ENCODE data around the gene CLASP2. TPM values are rescaled to one million over a fixed set of nuclear protein-coding genes. Genes with fewer than 3 reads are reported as not detected.

The CLASP2 gene
- total and polyA plus RNA-seq, 2 of the 4 experiments (the other 2 are of a cell fraction) = 11.9 to 49.1 TPM

DNA sequence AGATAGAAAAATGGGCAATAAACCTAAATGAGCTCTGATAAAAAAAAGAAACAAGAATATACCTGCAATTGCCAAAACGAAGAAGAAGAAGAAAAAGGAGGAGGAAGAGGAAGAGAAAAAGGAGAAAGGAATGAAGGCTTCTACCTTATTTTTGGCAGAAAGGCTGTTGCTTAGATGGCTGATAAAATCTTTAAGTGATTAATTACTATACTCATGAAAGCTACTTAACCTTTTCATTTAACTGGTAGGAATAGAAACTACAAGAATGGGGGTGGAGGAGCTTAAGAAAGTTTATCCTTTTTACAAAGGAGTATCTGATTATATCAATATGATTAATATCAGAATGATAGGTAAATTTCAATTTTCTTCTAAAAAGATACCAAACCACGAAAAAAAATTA is 75.2 kb downstream of the CLASP2 start:
- ChIA-PET POLR2A (ENCODE audit: unreplicated experiment) (no interaction called here), CTCF (no interaction called here)
- intact Hi-C loops (cut with micrococcal nuclease) = no loop called here
- Histone ChIP-seq H2AK5ac (ENCODE audit: low read depth, low read length) (no peak overlapping the region), H4K5ac (ENCODE audit: low read depth, low read length) (no peak overlapping the region), H3K9ac (ENCODE audit: low read depth, low read length) (no peak overlapping the region), H3K4me1 (ENCODE audit: control insufficient read depth, insufficient read depth, low read length) (peaks cover 2% of the 10 kb centered on the region; the same call in 1 of the 2 replicates), H3K14ac (replicated peaks; ENCODE audit: low read depth, low read length) (no peak overlapping the region), H3K79me1 (ENCODE audit: low read depth in 1 of 2, low read length in 2 of 2) (peaks cover 0 to 8% of the 10 kb centered on the region in 2 experiments; a peak in 2 of 4 replicates), H3K9me1 (ENCODE audit: insufficient read depth, low read length) (peaks cover 3% of the 10 kb centered on the region; the same call in 1 of the 2 replicates), H3K4ac (ENCODE audit: low read depth, low read length) (no peak overlapping the region), H2AFZ (replicated peaks; ENCODE audit: low read length, poor library complexity) (no peak overlapping the region), H3K18ac (ENCODE audit: low read depth, low read length) (no peak overlapping the region), H4K91ac (ENCODE audit: insufficient read depth, low read depth, low read length) (no peak overlapping the region), H3K36me3 (ENCODE audit: control insufficient read depth, insufficient read depth, low read length) (no peaks in the 10 kb centered on the region), H3K56ac (ENCODE audit: extremely low read depth, insufficient read depth, low read length) (no peak overlapping the region), H3K23ac (ENCODE audit: low read depth, low read length) (no peak overlapping the region), H3K9me3 (ENCODE audit: control insufficient read depth, insufficient read depth, low read length) (no peaks in the 10 kb centered on the region), H4K20me1 (ENCODE audit: insufficient read depth, low read length) (no peaks in the 10 kb centered on the region), H3K27me3 (ENCODE audit: control insufficient read depth, insufficient read depth, low read length) (no peaks in the 10 kb centered on the region), H3K27ac (ENCODE audit: insufficient read depth, low read length) (no peak overlapping the region), H2BK20ac (ENCODE audit: low read depth, low read length) (no peak overlapping the region), H3K4me3 (ENCODE audit: insufficient read depth, low read depth, low read length) (no peak overlapping the region), H4K8ac (ENCODE audit: low read depth in 2 of 2, low read length in 2 of 2) (no peak overlapping the region), H2BK5ac (ENCODE audit: low read depth, low read length, poor library complexity, severe bottlenecking) (no peak overlapping the region), H2BK15ac (ENCODE audit: low read depth, low read length) (no peak overlapping the region), H3K4me2 (ENCODE audit: low read depth, low read length) (no peak overlapping the region), H2AK9ac (replicated peaks; ENCODE audit: low read depth, low read length, poor library complexity) (no peak overlapping the region), H2BK120ac (ENCODE audit: low read depth, low read length) (no peak overlapping the region)
- TF ChIP-seq RFX5 (IDR thresholded peaks at IDR 0.05; ENCODE audit: low read depth, low read length) (no peak), RCOR1 (IDR thresholded peaks at IDR 0.05; ENCODE audit: insufficient replicate concordance, low read length) (no peak), RAD21 (IDR thresholded peaks at IDR 0.05; ENCODE audit: low read length) (no peak), FOS (IDR thresholded peaks at IDR 0.05; ENCODE audit: low read depth, low read length) (no peak), CEBPB (IDR thresholded peaks at IDR 0.05; ENCODE audit: low read depth, low read length) (no peak), POLR2A (IDR thresholded peaks at IDR 0.05; ENCODE audit: low read depth, low read length) (no peak), CTCF (conservative IDR thresholded peaks at IDR 0.05; ENCODE audit: low read depth, low read length) (no peak), CHD1 (IDR thresholded peaks at IDR 0.05; ENCODE audit: low read depth, low read length) (no peak), BHLHE40 (IDR thresholded peaks at IDR 0.05; ENCODE audit: low read depth, low read length) (no peak), MAZ (IDR thresholded peaks at IDR 0.05; ENCODE audit: borderline replicate concordance, low read depth, low read length) (no peak), MAFK (IDR thresholded peaks at IDR 0.05; ENCODE audit: low read depth, low read length) (no peak), MXI1 (IDR thresholded peaks at IDR 0.05; ENCODE audit: borderline replicate concordance, low read depth, low read length) (no peak), SMC3 (IDR thresholded peaks at IDR 0.05; ENCODE audit: low read depth, low read length) (no peak)
- TF ChIP-seq, protein P1, sequence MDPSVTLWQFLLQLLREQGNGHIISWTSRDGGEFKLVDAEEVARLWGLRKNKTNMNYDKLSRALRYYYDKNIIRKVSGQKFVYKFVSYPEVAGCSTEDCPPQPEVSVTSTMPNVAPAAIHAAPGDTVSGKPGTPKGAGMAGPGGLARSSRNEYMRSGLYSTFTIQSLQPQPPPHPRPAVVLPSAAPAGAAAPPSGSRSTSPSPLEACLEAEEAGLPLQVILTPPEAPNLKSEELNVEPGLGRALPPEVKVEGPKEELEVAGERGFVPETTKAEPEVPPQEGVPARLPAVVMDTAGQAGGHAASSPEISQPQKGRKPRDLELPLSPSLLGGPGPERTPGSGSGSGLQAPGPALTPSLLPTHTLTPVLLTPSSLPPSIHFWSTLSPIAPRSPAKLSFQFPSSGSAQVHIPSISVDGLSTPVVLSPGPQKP (IDR thresholded peaks at IDR 0.05; ENCODE audit: borderline replicate concordance, low read depth, low read length) = no peak
- dilution Hi-C loops (cut with HindIII; ENCODE audit: low sequenced_read_pairs, unreplicated experiment) = no loop called here
- DNase-seq = no peak
- in situ Hi-C loops (cut with MboI; ENCODE audit: low sequenced_read_pairs) = no loop called here
- no peak for ATAC-seq (ENCODE audit: low read depth)
- BruUV-seq (replicated peaks) = no TSS peak
- no CpG with 5 or more reads among the region's 2 CpGs for WGBS, 2 experiments (ENCODE audit: extremely low coverage in 2 of 2, insufficient read length in 1 of 2)

Data from IMR-90 (cell line).